ENCODE data around the gene KIAA1958.

The KIAA1958 gene

DNA sequence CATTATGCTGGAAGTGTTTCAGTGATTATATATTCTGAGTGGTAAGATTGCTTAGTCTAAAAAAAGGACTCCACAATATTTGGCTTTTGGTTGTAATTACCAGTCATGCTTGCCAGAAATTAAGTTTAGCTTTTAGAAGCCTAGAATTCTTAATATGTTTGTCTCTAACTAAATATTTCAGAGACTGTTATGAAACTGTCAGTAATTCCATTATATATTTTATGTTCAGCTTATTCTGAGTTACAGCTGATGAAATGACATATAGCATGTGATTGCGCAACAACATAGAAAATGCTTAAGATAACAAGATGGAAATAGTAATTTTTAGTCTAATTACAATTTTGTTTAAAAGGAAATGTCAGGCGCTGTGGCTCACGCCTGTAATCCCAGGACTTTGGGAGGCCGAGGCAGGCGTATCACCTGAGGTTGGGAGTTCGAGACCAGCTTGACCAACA lies 44.2 kb downstream of the KIAA1958 start:
- H3K9ac ChIP-seq (ENCODE audit: low read length), result no peak overlapping the region
- TF ChIP-seq EZH2 (IDR thresholded peaks at IDR 0.05; ENCODE audit: borderline replicate concordance, low read length), result no peak
- TF ChIP-seq, protein P1, sequence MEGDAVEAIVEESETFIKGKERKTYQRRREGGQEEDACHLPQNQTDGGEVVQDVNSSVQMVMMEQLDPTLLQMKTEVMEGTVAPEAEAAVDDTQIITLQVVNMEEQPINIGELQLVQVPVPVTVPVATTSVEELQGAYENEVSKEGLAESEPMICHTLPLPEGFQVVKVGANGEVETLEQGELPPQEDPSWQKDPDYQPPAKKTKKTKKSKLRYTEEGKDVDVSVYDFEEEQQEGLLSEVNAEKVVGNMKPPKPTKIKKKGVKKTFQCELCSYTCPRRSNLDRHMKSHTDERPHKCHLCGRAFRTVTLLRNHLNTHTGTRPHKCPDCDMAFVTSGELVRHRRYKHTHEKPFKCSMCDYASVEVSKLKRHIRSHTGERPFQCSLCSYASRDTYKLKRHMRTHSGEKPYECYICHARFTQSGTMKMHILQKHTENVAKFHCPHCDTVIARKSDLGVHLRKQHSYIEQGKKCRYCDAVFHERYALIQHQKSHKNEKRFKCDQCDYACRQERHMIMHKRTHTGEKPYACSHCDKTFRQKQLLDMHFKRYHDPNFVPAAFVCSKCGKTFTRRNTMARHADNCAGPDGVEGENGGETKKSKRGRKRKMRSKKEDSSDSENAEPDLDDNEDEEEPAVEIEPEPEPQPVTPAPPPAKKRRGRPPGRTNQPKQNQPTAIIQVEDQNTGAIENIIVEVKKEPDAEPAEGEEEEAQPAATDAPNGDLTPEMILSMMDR (IDR thresholded peaks at IDR 0.05; ENCODE audit: low read length), result no peak

DNA sequence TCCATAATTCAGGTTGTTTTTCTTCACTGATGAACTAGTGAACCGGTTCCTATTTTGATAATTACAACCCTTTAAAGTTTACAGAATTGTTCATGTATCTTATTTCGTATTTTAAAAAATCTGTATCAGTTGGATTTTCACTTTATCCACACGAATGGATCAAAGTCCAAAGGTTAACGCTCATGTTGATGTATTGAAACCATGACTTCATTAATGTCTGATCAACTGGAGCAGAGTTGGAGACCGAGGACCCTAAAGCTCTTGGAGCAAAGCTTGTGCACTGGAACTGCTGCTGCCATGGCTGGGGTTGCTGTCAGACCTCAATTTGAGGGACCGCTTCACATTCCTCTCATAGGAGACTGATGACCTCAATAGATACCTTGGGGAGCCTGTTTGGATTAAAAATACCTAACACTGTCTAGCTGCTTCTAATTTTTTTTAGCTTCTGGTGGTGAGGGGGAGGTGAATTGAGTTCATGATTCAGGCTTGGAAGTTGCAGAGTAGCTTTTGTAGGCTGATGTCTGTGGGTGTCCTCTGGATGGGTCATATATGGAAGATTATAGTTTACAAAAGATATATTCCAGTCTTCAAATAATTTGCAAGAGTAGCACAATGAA lies 45.1 kb downstream of the KIAA1958 start:
- no peaks in the 10 kb centered on the region for H4K20me1 ChIP-seq (ENCODE audit: insufficient read depth, low read length)
- no peaks in the 10 kb centered on the region for H3K27me3 ChIP-seq (ENCODE audit: insufficient read depth, low read length)
- H3K9me2 ChIP-seq (ENCODE audit: low read depth, low read length), result no peaks in the 10 kb centered on the region
- H3F3A ChIP-seq (ENCODE audit: insufficient read depth, low read length), result no peaks in the 10 kb centered on the region
- H3K36me3 ChIP-seq (ENCODE audit: insufficient read depth, low read length), result no peaks in the 10 kb centered on the region
- H3K9ac ChIP-seq (ENCODE audit: low read length), result no peak overlapping the region
- H3K79me2 ChIP-seq (ENCODE audit: insufficient read depth, low read length), result peaks cover 45% of the 10 kb centered on the region
- H3K9me3 ChIP-seq (ENCODE audit: low read length), result no peaks in the 10 kb centered on the region
- no peak overlapping the region for H2AFZ ChIP-seq (ENCODE audit: low read length)
- H3K4me2 ChIP-seq (ENCODE audit: low read length), result no peak overlapping the region
- no peak overlapping the region for H3K27ac ChIP-seq (ENCODE audit: low read depth, low read length, poor library complexity, severe bottlenecking)
- no peak overlapping the region for H3K4me3 ChIP-seq (ENCODE audit: low read depth, low read length, poor library complexity, severe bottlenecking)
- TF ChIP-seq, protein P1 (IDR thresholded peaks at IDR 0.05; ENCODE audit: low read length), result no peak
- no peak for TF ChIP-seq EZH2 (IDR thresholded peaks at IDR 0.05; ENCODE audit: borderline replicate concordance, low read length)
- no peaks in the 10 kb centered on the region for H3K4me1 ChIP-seq (ENCODE audit: insufficient read depth, low read length, severe bottlenecking)

More for the DNA sequence above, 44.2 kb downstream of the KIAA1958 start:
- no peaks in the 10 kb centered on the region for H3K9me2 ChIP-seq (ENCODE audit: low read depth, low read length)
- H3K27ac ChIP-seq (ENCODE audit: low read depth, low read length, poor library complexity, severe bottlenecking), result no peak overlapping the region
- no peaks in the 10 kb centered on the region for H3K36me3 ChIP-seq (ENCODE audit: insufficient read depth, low read length)
- H3K4me2 ChIP-seq (ENCODE audit: low read length), result no peak overlapping the region
- peaks cover 45% of the 10 kb centered on the region for H3K79me2 ChIP-seq (ENCODE audit: insufficient read depth, low read length)
- no peaks in the 10 kb centered on the region for H3K27me3 ChIP-seq (ENCODE audit: insufficient read depth, low read length)
- no peaks in the 10 kb centered on the region for H3K4me1 ChIP-seq (ENCODE audit: insufficient read depth, low read length, severe bottlenecking)
- no peaks in the 10 kb centered on the region for H4K20me1 ChIP-seq (ENCODE audit: insufficient read depth, low read length)
- H3K4me3 ChIP-seq (ENCODE audit: low read depth, low read length, poor library complexity, severe bottlenecking), result no peak overlapping the region
- no peak overlapping the region for H2AFZ ChIP-seq (ENCODE audit: low read length)
- no peaks in the 10 kb centered on the region for H3K9me3 ChIP-seq (ENCODE audit: low read length)
- H3F3A ChIP-seq (ENCODE audit: insufficient read depth, low read length), result no peaks in the 10 kb centered on the region

DNA sequence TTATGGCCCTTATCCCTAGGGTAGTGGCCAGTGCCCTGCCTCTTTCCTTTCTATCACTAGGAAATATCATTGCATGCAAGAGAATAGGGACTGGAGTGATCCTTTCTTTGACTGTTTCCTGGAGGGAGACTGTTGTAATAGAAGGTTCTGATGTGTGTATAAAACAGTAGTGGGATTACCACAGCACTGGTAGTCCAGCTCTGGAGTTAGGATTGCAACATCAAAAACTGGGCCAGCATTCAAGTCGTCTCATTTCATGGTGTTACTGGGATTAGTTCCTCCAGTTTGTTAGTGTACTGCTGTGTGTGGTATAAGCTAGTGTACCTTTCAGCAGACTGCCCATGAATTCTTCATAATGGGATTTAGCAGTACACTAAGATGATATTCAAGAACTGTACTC lies 45.8 kb downstream of the KIAA1958 start:
- Histone ChIP-seq H2AFZ (ENCODE audit: low read length) (no peak overlapping the region), H3K9me2 (ENCODE audit: low read depth, low read length) (no peaks in the 10 kb centered on the region), H3K79me2 (ENCODE audit: insufficient read depth, low read length) (peaks cover 42% of the 10 kb centered on the region), H3K9me3 (ENCODE audit: low read length) (no peaks in the 10 kb centered on the region), H3K27ac (ENCODE audit: low read depth, low read length, poor library complexity, severe bottlenecking) (no peak overlapping the region), H3F3A (ENCODE audit: insufficient read depth, low read length) (no peaks in the 10 kb centered on the region), H3K36me3 (ENCODE audit: insufficient read depth, low read length) (no peaks in the 10 kb centered on the region), H3K4me3 (ENCODE audit: low read depth, low read length, poor library complexity, severe bottlenecking) (no peak overlapping the region), H3K27me3 (ENCODE audit: insufficient read depth, low read length) (no peaks in the 10 kb centered on the region), H3K4me2 (ENCODE audit: low read length) (no peak overlapping the region), H3K9ac (ENCODE audit: low read length) (no peak overlapping the region), H3K4me1 (ENCODE audit: insufficient read depth, low read length, severe bottlenecking) (no peaks in the 10 kb centered on the region), H4K20me1 (ENCODE audit: insufficient read depth, low read length) (no peaks in the 10 kb centered on the region)
- no peak for TF ChIP-seq EZH2 (IDR thresholded peaks at IDR 0.05; ENCODE audit: borderline replicate concordance, low read length)
- TF ChIP-seq, protein P1 (IDR thresholded peaks at IDR 0.05; ENCODE audit: low read length), result no peak
